A673 (cell line): Measurements from ENCODE around the gene B9D2. TPM values are rescaled to one million over a fixed set of nuclear protein-coding genes. Genes with fewer than 3 reads are reported as not detected.
A peak's percentile ranks its signal among the peaks of the same experiment; 100 is the strongest.

Experiments
- BruUV-seq: library from RNA; stranded (reverse); fragments of 400-500 nt; replicated peaks from 2 replicates; lab custom pipeline; 2021; lab: Mats Ljungman, UMichigan
- CTCF ChIA-PET: fragments of 300-600 bp; sonication (Branson Sonifier 250); formaldehyde crosslinking; loops from one replicate; lab custom pipeline; 2022; ENCODE audit warnings: antibody characterized with exemption; lab: Charles Lee
- POLR2A ChIA-PET: fragments of 300-600 bp; sonication (Branson Sonifier 250); formaldehyde crosslinking; loops from one replicate; lab custom pipeline; 2022; ENCODE audit warnings: antibody characterized with exemption; ENCODE audit not compliant: low non-redundant PET; lab: Charles Lee
- DNase-seq: peaks from one replicate; pipeline ENCODE4 v3.0.0-alpha.2; 2015; ENCODE audit warnings: low spot score
- H3K27ac ChIP-seq: fragments of 200-600 bp; sonication (generic); 2 replicates; pipeline ENCODE4 v1.5.1; 2016; ENCODE audit warnings: mixed run types, low read depth, mild to moderate bottlenecking, mixed read lengths, antibody characterized with exemption, low read length; ENCODE audit not compliant: poor library complexity, severe bottlenecking
- H3K27me3 ChIP-seq: fragments of 200-600 bp; sonication (generic); replicated peaks from 2 replicates; pipeline ENCODE4 v1.6.1; 2017; ENCODE audit warnings: mixed run types, low read depth, mild to moderate bottlenecking, mixed read lengths, antibody characterized with exemption, low read length; ENCODE audit not compliant: insufficient read depth, poor library complexity
- H3K36me3 ChIP-seq: fragments of 200-600 bp; sonication (generic); 2 replicates; pipeline ENCODE4 v1.6.1; 2016; ENCODE audit warnings: mixed run types, mild to moderate bottlenecking, mixed read lengths, antibody characterized with exemption, low read length; ENCODE audit not compliant: insufficient read depth, poor library complexity, severe bottlenecking
- H3K4me1 ChIP-seq: fragments of 200-600 bp; sonication (generic); 2 replicates; pipeline ENCODE4 v1.6.1; 2017; ENCODE audit warnings: mixed run types, mild to moderate bottlenecking, mixed read lengths, antibody characterized with exemption, low read length; ENCODE audit not compliant: insufficient read depth, poor library complexity, severe bottlenecking
- H3K4me3 ChIP-seq: fragments of 200-600 bp; sonication (generic); 2 replicates; pipeline ENCODE4 v1.5.1; 2016; ENCODE audit warnings: low read depth, mixed run types, mild to moderate bottlenecking, mixed read lengths, low read length; ENCODE audit not compliant: poor library complexity, severe bottlenecking
- H3K9me3 ChIP-seq: fragments of 200-600 bp; sonication (generic); 2 replicates; pipeline ENCODE4 v1.6.1; 2016; ENCODE audit warnings: mixed run types, low read depth, mild to moderate bottlenecking, mixed read lengths, antibody characterized with exemption, low read length; ENCODE audit not compliant: poor library complexity, severe bottlenecking
- CTCF ChIP-seq: fragments of 300-800, 200-600 bp; sonication (generic); conservative IDR thresholded peaks from 2 replicates; pipeline ENCODE4 v1.5.1; 2017; ENCODE audit warnings: low read depth, mild to moderate bottlenecking, antibody characterized with exemption, low read length, moderate library complexity, mixed read lengths
- EZH2 ChIP-seq: fragments of 200-600 bp; sonication (generic); IDR thresholded peaks from 2 replicates; pipeline ENCODE4 v1.6.1; 2017; ENCODE audit warnings: borderline replicate concordance, low read depth, mild to moderate bottlenecking, mixed read lengths, antibody characterized with exemption, low read length; ENCODE audit not compliant: poor library complexity, severe bottlenecking
- intact Hi-C: fragments of 100-400 bp; cut with micrococcal nuclease; formaldehyde crosslinking; loops from one replicate; pipeline ENCODE4 v1.10.0; 2022; ENCODE audit not compliant: unreplicated experiment
- total RNA-seq: library from RNA; stranded (reverse); gene quantifications from 2 replicates; pipeline ENCODE4 v1.2.3, GENCODE V29; 2021

B9D2 gene
- total RNA-seq, 1 experiment from 2014 or later, result 10.7 TPM

GRCh38 chr19:41392775-41393174 lies 28.8 kb upstream of the B9D2 start:
- no peak overlapping the region for H3K27ac ChIP-seq
- H3K9me3 ChIP-seq, result no peaks in the 10 kb centered on the region
- H3K36me3 ChIP-seq, result peaks cover 20% of the 10 kb centered on the region
- intact Hi-C loops, result loop anchor here (10.0 kb wide), 1 partner anchor 352 kb away; no protein-coding TSS in a partner anchor
- ChIA-PET CTCF (no interaction called here), POLR2A (no interaction called here)
- DNase-seq, result no peak
- H3K4me1 ChIP-seq, result no peaks in the 10 kb centered on the region
- no TSS peak for BruUV-seq
- H3K4me3 ChIP-seq, result no peak overlapping the region
- no peak for TF ChIP-seq EZH2
- TF ChIP-seq CTCF, result no peak
- no peaks in the 10 kb centered on the region for H3K27me3 ChIP-seq

GRCh38 chr19:41391618-41392017 lies 27.7 kb upstream of the B9D2 start:
- TF ChIP-seq EZH2 (no peak), CTCF (no peak)
- no peaks in the 10 kb centered on the region for H3K27me3 ChIP-seq
- H3K36me3 ChIP-seq, result peaks cover 20% of the 10 kb centered on the region
- DNase-seq, result no peak
- no peak overlapping the region for H3K27ac ChIP-seq
- intact Hi-C loops, result loop anchor here (10.0 kb wide), 1 partner anchor 353 kb away; no protein-coding TSS in a partner anchor
- no peak overlapping the region for H3K4me3 ChIP-seq
- CTCF ChIA-PET, result no interaction called here
- POLR2A ChIA-PET, result no interaction called here
- no peaks in the 10 kb centered on the region for H3K4me1 ChIP-seq
- BruUV-seq, result no TSS peak
- no peaks in the 10 kb centered on the region for H3K9me3 ChIP-seq

- ChIA-PET POLR2A (no interaction called here), CTCF (interaction anchor here (0.5 kb wide), 1 partner anchor 434 kb away, joined by 5 read pairs; no protein-coding TSS in a partner anchor)
- Histone ChIP-seq H3K36me3 (peaks cover 16% of the 10 kb centered on the region), H3K27me3 (no peaks in the 10 kb centered on the region), H3K9me3 (no peaks in the 10 kb centered on the region), H3K27ac (peak overlapping the region; percentile 37), H3K4me1 (no peaks in the 10 kb centered on the region), H3K4me3 (no peak overlapping the region)
- BruUV-seq, result no TSS peak
- no peak for DNase-seq
- TF ChIP-seq EZH2 (no peak), CTCF (no peak)
- intact Hi-C loops, result no loop called here
These were observed 22.5 kb upstream of the B9D2 start for GRCh38 chr19:41386442-41386841.
